Motor neuron (in vitro differentiated cells): ENCODE results near the gene TKFC. TPM values are rescaled to one million over a fixed set of nuclear protein-coding genes. Genes with fewer than 3 reads are reported as not detected.

Experiments
- ATAC-seq, 8 experiments: fragments of 200-7000 bp; cut with Tn5 transposase; replicated peaks in 6 of 8; 2 replicates each; pipeline ENCODE4 v1.8.0; 2021; ENCODE audit warnings: mild to moderate bottlenecking in 8 of 8, moderate library complexity in 8 of 8
- H3K27ac ChIP-seq, 2 donors: fragments of 250-450 bp; sonication (Bioruptor Pico); 2 replicates each; pipeline ENCODE4 v1.9.0; 2021; ENCODE audit warnings: antibody characterized with exemption in 2 of 2, mild to moderate bottlenecking in 2 of 2, moderate library complexity in 1 of 2
- H3K4me1 ChIP-seq, 2 donors: fragments of 250-450 bp; sonication (Bioruptor Pico); replicated peaks in 1 of 2; 2 replicates each; pipeline ENCODE4 v1.6.1; 2021; ENCODE audit warnings: antibody characterized with exemption in 2 of 2, mild to moderate bottlenecking in 2 of 2, moderate library complexity in 1 of 2
- H3K4me3 ChIP-seq, 5 donors: fragments of 250-450 bp; sonication (Bioruptor Pico); 2 replicates each; pipeline ENCODE4 v1.9.0; 2021; ENCODE audit warnings: antibody characterized with exemption in 5 of 5, mild to moderate bottlenecking in 5 of 5, moderate library complexity in 4 of 5
- WGBS, 10 experiments: fragments of 450-650 bp; shearing (Covaris generic); methylation state at CpG; one replicate each; pipeline ENCODE4 v1.0.0; 2022; 5-methylcytosine and 5-hydroxymethylcytosine counted together
- in situ Hi-C, 9 experiments: fragments of 400-800 bp; cut with MboI; loops; one replicate each; pipeline ENCODE4 v1.15.0; 2021; ENCODE audit warnings: low sequenced_read_pairs in 9 of 9, low pct_unique_long_range_greater_than_20kb in 2 of 9; ENCODE audit not compliant: unreplicated experiment in 9 of 9
- total RNA-seq, 8 experiments: library from RNA; unstranded; fragments of 300-600 nt; gene quantifications; 2 replicates each; pipeline versions ENCODE4 v1.2.3 to v1.2.4, GENCODE V29; 2022

TKFC gene
- total RNA-seq, 8 experiments from 2014 or later: 11.1 to 84.6 (median 20.1) TPM

- in situ Hi-C loops: no loop called here
- no peak for ATAC-seq
Observed at GRCh38 chr11:61302550-61302949, 30.5 kb upstream of the TKFC start.

GRCh38 chr11:61303725-61304124, 29.3 kb upstream of the TKFC start:
- no peak overlapping the region for H3K4me3 ChIP-seq
- no peak overlapping the region for H3K27ac ChIP-seq
- in situ Hi-C loops: no loop called here
- WGBS, 10 experiments: 80 to 100% (median 98%) methylated on average over 1 to 8 of the region's 9 CpGs; no CpG with 5 or more reads in 3 of the 10 experiments
- no peak for ATAC-seq
- no peaks in the 10 kb centered on the region for H3K4me1 ChIP-seq

More at GRCh38 chr11:61302550-61302949, 30.5 kb upstream of the TKFC start:
- no peak overlapping the region for H3K4me3 ChIP-seq
- peaks cover 0 to 8% of the 10 kb centered on the region in 2 donors for H3K4me1 ChIP-seq
- no peak overlapping the region for H3K27ac ChIP-seq
- WGBS, 10 experiments: 88 to 100% (median 100%) methylated on average over 1 to 7 of the region's 13 CpGs; no CpG with 5 or more reads in 3 of the 10 experiments

- in situ Hi-C loops: no loop called here
- Histone ChIP-seq H3K4me3 (no peak overlapping the region), H3K27ac (no peak overlapping the region), H3K4me1 (no peaks in the 10 kb centered on the region)
- WGBS, 10 experiments: 83 to 100% (median 100%) methylated on average over 1 to 5 of the region's 7 CpGs; no CpG with 5 or more reads in 4 of the 10 experiments
- no peak for ATAC-seq
Observed at GRCh38 chr11:61305417-61305816, 27.6 kb upstream of the TKFC start.

GRCh38 chr11:61306221-61306620, 26.8 kb upstream of the TKFC start:
- in situ Hi-C loops: no loop called here
- H3K27ac ChIP-seq: no peak overlapping the region
- H3K4me3 ChIP-seq: no peak overlapping the region
- ATAC-seq: no peak
- 88 to 100% (median 100%) methylated on average over 1 of the region's 1 CpG; no CpG with 5 or more reads in 5 of the 10 experiments for WGBS, 10 experiments
- H3K4me1 ChIP-seq: no peaks in the 10 kb centered on the region

- no peak for ATAC-seq
- Histone ChIP-seq H3K4me3 (no peak overlapping the region), H3K27ac (no peak overlapping the region), H3K4me1 (no peaks in the 10 kb centered on the region)
- in situ Hi-C loops: no loop called here
- WGBS, 10 experiments: 43 to 100% (median 95%) methylated on average over 1 of the region's 1 CpG; no CpG with 5 or more reads in 4 of the 10 experiments
Observed at GRCh38 chr11:61307354-61307753, 25.7 kb upstream of the TKFC start.

- Histone ChIP-seq H3K4me1 (no peaks in the 10 kb centered on the region), H3K4me3 (no peak overlapping the region), H3K27ac (no peak overlapping the region)
- 80 to 100% (median 93%) methylated on average over 1 to 4 of the region's 4 CpGs; no CpG with 5 or more reads in 1 of the 10 experiments for WGBS, 10 experiments
- in situ Hi-C loops: no loop called here
- no peak for ATAC-seq
Observed at GRCh38 chr11:61309141-61309540, 23.9 kb upstream of the TKFC start.

GRCh38 chr11:61309739-61310138, 23.3 kb upstream of the TKFC start:
- WGBS, 10 experiments: 78 to 100% (median 100%) methylated on average over 1 to 7 of the region's 7 CpGs; no CpG with 5 or more reads in 5 of the 10 experiments
- ATAC-seq: no peak
- in situ Hi-C loops: no loop called here
- Histone ChIP-seq H3K27ac (no peak overlapping the region), H3K4me3 (no peak overlapping the region), H3K4me1 (no peaks in the 10 kb centered on the region)

- in situ Hi-C loops: no loop called here
- Histone ChIP-seq H3K4me3 (no peak overlapping the region), H3K4me1 (no peaks in the 10 kb centered on the region), H3K27ac (no peak overlapping the region)
- no peak for ATAC-seq
- WGBS, 10 experiments: 80 to 100% (median 92%) methylated on average over 1 to 7 of the region's 8 CpGs; no CpG with 5 or more reads in 6 of the 10 experiments
Observed at GRCh38 chr11:61310749-61311148, 22.3 kb upstream of the TKFC start.

GRCh38 chr11:61315260-61315659, 17.8 kb upstream of the TKFC start:
- 86 to 100% (median 100%) methylated on average over 1 to 2 of the region's 2 CpGs; no CpG with 5 or more reads in 5 of the 10 experiments for WGBS, 10 experiments
- Histone ChIP-seq H3K4me3 (no peak overlapping the region), H3K4me1 (no peaks in the 10 kb centered on the region), H3K27ac (no peak overlapping the region)
- in situ Hi-C loops: no loop called here
- no peak for ATAC-seq

- in situ Hi-C loops: loop anchor here in 1 of 9 experiments (25.0 kb wide), 1 partner anchor 311 kb away; no protein-coding TSS in a partner anchor
- Histone ChIP-seq H3K27ac (no peak overlapping the region), H3K4me3 (no peak overlapping the region), H3K4me1 (peaks cover under 1 to 2% of the 10 kb centered on the region in 2 donors)
- WGBS, 10 experiments: 55 to 100% (median 94%) methylated on average over 1 to 2 of the region's 2 CpGs; no CpG with 5 or more reads in 1 of the 10 experiments
- ATAC-seq: peak in 3 of 8 experiments; percentile 26 to 66 (median 56)
Observed at GRCh38 chr11:61325649-61326414, 7.2 kb upstream of the TKFC start.

- no peak overlapping the region for H3K4me3 ChIP-seq
- H3K4me1 ChIP-seq: peaks cover 12 to 14% of the 10 kb centered on the region in 2 donors
- in situ Hi-C loops: loop anchor here in 1 of 9 experiments (25.0 kb wide), 1 partner anchor 310 kb away; no protein-coding TSS in a partner anchor
- no peak overlapping the region for H3K27ac ChIP-seq
- ATAC-seq: peak in 2 of 8 experiments; percentile 13 to 24
Observed at GRCh38 chr11:61327669-61328071, 5.4 kb upstream of the TKFC start.

GRCh38 chr11:61328351-61328750, 4.7 kb upstream of the TKFC start:
- Histone ChIP-seq H3K4me3 (no peak overlapping the region), H3K27ac (no peak overlapping the region), H3K4me1 (peaks cover 12 to 14% of the 10 kb centered on the region in 2 donors)
- ATAC-seq: no peak
- 93 to 100% (median 100%) methylated on average over 1 to 6 of the region's 9 CpGs; no CpG with 5 or more reads in 2 of the 10 experiments for whole genome bisulfite sequencing, 10 experiments
- in situ Hi-C loops: loop anchor here in 1 of 9 experiments (25.0 kb wide), 1 partner anchor 309 kb away; no protein-coding TSS in a partner anchor

GRCh38 chr11:61329871-61330270, 3.2 kb upstream of the TKFC start:
- no peak overlapping the region for H3K4me3 ChIP-seq
- H3K27ac ChIP-seq: no peak overlapping the region
- 93 to 100% (median 97%) methylated on average over 1 to 4 of the region's 4 CpGs; no CpG with 5 or more reads in 4 of the 10 experiments for whole genome bisulfite sequencing, 10 experiments
- ATAC-seq: no peak
- in situ Hi-C loops: loop anchor here in 2 of 9 experiments (10.0 to 25.0 kb wide), 2 partner anchors 55 to 307 kb away; no protein-coding TSS in a partner anchor
- H3K4me1 ChIP-seq: peaks cover 25 to 27% of the 10 kb centered on the region in 2 donors
